ENCODE measurements around the gene ZRANB3. TPM values are rescaled to one million over a fixed set of nuclear protein-coding genes. Genes with fewer than 3 reads are reported as not detected.

ZRANB3 gene
- total and polyA plus RNA-seq, 2 experiments from 2014 or later: 10.5 to 16.8 TPM

- no peaks in the 10 kb centered on the region for H3F3A ChIP-seq (replicated peaks; ENCODE audit: low read depth)
- no peaks in the 10 kb centered on the region for H3K79me2 ChIP-seq (replicated peaks; ENCODE audit: insufficient read depth)
- ATAC-seq (no peak), DNase-seq (ENCODE audit: low spot score) (no peak)
- no peaks in the 10 kb centered on the region; the same call in 1 of the 2 replicates for H3K36me3 ChIP-seq (ENCODE audit: insufficient read depth)
- H3K9me2 ChIP-seq (ENCODE audit: insufficient read depth): no peaks in the 10 kb centered on the region
- Mint-ChIP-seq H3K9me3 (peaks cover 4% of the 10 kb centered on the region; the same call in 2 of the 3 replicates), H3K27ac (no peak overlapping the region), H3K36me3 (ENCODE audit: low read depth) (peaks cover 11% of the 10 kb centered on the region), H3K4me1 (no peaks in the 10 kb centered on the region), H3K27me3 (ENCODE audit: insufficient read depth, low read depth, poor library complexity) (peaks cover 4% of the 10 kb centered on the region), H3K4me3 (no peak overlapping the region)
- H3K4me3 ChIP-seq: no peak overlapping the region
- H3K27me3 ChIP-seq (ENCODE audit: insufficient read depth): no peaks in the 10 kb centered on the region
- H3K27ac ChIP-seq (ENCODE audit: low read depth): no peak overlapping the region
- TF ChIP-seq ETS1 (IDR thresholded peaks at IDR 0.05): no peak
- no peak for TF ChIP-seq STAT1 (IDR thresholded peaks at IDR 0.05; ENCODE audit: unreplicated experiment)
- TF ChIP-seq ZNF462 (CRISPR knock-in tag; IDR thresholded peaks at IDR 0.05): no peak
- TF ChIP-seq CREB1 (CRISPR knock-in tag; IDR thresholded peaks at IDR 0.05; ENCODE audit: low read depth): no peak
- TF ChIP-seq POLR2AphosphoS5 (IDR thresholded peaks at IDR 0.05; ENCODE audit: low read depth): no peak
- TF ChIP-seq NANOG (IDR thresholded peaks at IDR 0.05; ENCODE audit: borderline replicate concordance): no peak
- TF ChIP-seq ZNF331 (CRISPR knock-in tag; IDR thresholded peaks at IDR 0.05; ENCODE audit: low read depth): no peak
- TF ChIP-seq ZNF114 (CRISPR knock-in tag; IDR thresholded peaks at IDR 0.05): no peak
- no peak overlapping the region for H2AFZ ChIP-seq
- H3K4me2 ChIP-seq: no peak overlapping the region
- no peaks in the 10 kb centered on the region for H4K20me1 ChIP-seq (replicated peaks; ENCODE audit: insufficient read depth)
- H3K4me1 ChIP-seq (ENCODE audit: insufficient read depth): no peaks in the 10 kb centered on the region
These were observed 409.9 kb downstream of the ZRANB3 start for GRCh38 chr2:135121016-135121657.

Measured in GM23338 (cell line).